ENCODE results near the gene KLF3.

The KLF3 gene

DNA sequence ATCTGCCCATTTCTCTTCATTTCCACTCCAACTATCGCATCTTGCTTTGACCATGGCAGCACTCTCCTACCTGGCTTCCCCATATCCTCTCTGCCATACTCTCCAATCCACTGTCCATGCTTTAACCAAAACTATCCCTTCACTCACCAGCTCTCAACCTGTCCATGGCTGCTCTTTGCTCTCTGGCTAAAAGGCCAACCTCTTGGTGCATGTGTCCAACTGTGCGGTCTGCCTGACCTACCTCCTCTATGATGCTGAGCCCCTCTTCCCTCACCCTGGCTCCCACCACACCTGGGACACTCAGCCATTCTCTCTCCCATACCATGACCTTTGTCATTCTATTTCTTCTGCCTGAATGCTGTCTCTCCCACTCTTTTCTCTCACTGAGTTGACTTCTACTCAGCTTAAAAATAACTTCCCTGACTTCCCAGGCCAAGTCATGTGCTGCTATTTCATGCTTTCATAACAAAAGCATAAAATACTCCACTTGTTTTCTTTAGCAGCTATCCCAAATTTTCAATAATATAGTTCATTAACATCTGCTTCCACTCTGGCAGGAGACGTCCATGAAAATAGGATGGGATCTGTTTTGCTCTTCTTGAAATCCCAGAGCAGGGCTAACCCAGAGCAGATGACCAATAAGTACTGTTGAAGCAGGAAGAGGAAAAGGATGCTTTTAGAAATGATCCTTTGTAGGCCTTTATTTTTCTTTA lies 29.8 kb upstream of the KLF3 start:
- Mint-ChIP-seq H3K9me3 (no peaks in the 10 kb centered on the region), H3K27ac (no peak overlapping the region), H3K27me3 (no peaks in the 10 kb centered on the region), H3K4me1 (ENCODE audit: low read depth) (peaks cover 3% of the 10 kb centered on the region), H3K4me3 (no peak overlapping the region), H3K36me3 (ENCODE audit: low read depth) (no peaks in the 10 kb centered on the region)
- DNase-seq, result no peak

DNA sequence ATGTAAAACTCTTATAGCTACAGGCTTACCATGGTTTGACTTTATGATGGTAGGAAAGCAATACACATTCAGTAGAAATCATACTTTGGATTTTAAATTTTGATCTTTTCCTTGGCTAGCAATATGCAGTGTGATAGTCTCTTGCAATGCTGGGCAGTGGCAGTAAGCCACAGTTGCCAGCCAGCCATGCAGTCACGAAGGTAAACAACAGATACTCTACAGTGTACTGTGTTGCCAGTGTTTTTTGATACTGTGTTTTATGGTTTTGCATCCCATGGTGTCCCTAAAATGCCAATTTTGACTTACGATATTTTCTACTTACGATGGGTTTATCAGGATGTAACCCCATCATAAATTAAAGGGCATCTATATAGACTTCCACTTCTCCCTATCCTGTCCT lies 24.8 kb upstream of the KLF3 start:
- peaks cover 4% of the 10 kb centered on the region for H3K9me3 Mint-ChIP-seq

DNA sequence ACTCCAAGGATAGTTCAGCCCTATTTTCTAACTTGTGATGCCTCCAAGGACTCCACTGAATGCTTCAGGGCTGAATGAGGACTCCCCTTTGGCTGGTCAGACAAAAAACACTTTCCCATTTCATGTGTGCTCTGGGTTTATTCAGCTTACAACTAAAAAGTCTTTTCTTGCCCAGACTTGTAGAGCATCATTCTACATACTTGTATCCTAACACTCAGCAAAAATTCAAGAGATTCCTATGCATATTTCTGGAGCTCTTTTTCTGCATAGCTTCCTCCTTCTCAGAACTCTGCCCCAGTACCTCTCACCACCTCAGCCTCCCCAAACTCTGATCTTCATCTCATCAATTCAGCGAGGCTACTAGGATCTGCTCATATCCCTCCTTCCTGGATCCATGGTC lies 22.2 kb upstream of the KLF3 start:
- no peak overlapping the region for H3K27ac Mint-ChIP-seq
- H3K27me3 Mint-ChIP-seq, result no peaks in the 10 kb centered on the region
- H3K4me3 Mint-ChIP-seq, result no peak overlapping the region

More for the DNA sequence above, 24.8 kb upstream of the KLF3 start:
- Mint-ChIP-seq H3K4me3 (no peak overlapping the region), H3K36me3 (ENCODE audit: low read depth) (no peaks in the 10 kb centered on the region), H3K4me1 (ENCODE audit: low read depth) (peaks cover 3% of the 10 kb centered on the region), H3K27ac (no peak overlapping the region), H3K27me3 (no peaks in the 10 kb centered on the region)
- no peak for DNase-seq

DNA sequence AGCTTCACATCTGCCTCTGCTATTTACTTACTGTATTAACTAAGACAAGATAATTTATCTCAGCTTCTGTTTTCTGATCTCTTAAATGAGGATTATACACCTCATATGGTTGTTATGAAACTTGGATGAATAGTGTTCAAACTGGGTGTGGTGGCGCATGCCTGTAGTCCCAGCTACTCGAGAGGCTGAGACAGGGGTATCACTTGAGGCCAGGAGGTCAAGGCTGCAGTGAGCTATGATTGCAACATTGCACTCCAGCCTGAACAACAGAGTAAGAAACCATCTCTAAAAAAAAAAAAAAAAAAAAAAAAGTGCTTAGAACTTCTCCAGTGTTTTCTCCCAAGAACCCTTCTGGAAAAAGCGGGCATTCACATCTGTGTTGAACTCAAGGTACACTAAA lies 19.8 kb upstream of the KLF3 start:
- H3K27me3 Mint-ChIP-seq, result no peaks in the 10 kb centered on the region
- no peak overlapping the region for H3K27ac Mint-ChIP-seq
- peaks cover 4% of the 10 kb centered on the region for H3K9me3 Mint-ChIP-seq
- no peaks in the 10 kb centered on the region for H3K36me3 Mint-ChIP-seq (ENCODE audit: low read depth)
- DNase-seq, result no peak
- H3K4me3 Mint-ChIP-seq, result no peak overlapping the region
- peaks cover 9% of the 10 kb centered on the region for H3K4me1 Mint-ChIP-seq (ENCODE audit: low read depth)

More for the DNA sequence above, 22.2 kb upstream of the KLF3 start:
- Mint-ChIP-seq H3K9me3 (peaks cover 4% of the 10 kb centered on the region), H3K4me1 (ENCODE audit: low read depth) (peaks cover 3% of the 10 kb centered on the region), H3K36me3 (ENCODE audit: low read depth) (no peaks in the 10 kb centered on the region)
- no peak for DNase-seq

DNA sequence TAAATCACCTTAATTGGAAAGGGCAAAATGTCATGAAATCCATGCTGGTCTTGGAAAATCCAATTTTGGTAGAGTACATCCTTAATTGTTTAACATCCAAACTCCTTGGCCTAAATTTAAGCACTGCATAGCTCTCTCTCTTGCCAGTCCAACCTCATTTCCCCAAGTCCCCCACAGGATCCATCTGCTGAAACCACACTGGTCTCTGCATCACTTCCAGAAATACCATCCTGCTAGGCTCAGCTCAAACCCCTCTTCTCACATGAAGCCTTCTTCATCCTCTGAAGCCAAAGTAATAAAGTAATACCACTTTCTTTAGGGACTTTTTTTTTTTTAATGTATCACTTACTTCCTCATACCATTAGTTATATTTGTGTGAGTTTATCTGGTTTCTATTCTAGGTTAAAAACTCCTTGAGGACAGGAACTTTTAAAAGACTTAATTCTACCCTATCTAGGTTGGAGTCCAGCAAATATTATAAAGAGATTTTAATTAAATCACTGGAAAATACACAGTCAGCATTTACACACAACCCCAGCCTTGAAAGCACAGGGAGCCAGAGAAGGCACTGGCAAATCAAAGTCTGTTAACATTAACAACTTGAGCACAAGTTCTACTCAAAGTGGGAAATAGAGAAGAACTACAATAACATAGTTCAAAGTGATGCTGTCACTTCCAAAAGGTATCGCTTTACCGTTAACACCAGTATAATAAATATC lies 16.7 kb upstream of the KLF3 start:
- no peak for DNase-seq
- H3K36me3 Mint-ChIP-seq (ENCODE audit: low read depth), result no peaks in the 10 kb centered on the region
- H3K9me3 Mint-ChIP-seq, result no peaks in the 10 kb centered on the region
- peaks cover 9% of the 10 kb centered on the region for H3K4me1 Mint-ChIP-seq (ENCODE audit: low read depth)
- H3K4me3 Mint-ChIP-seq, result no peak overlapping the region
- H3K27me3 Mint-ChIP-seq, result no peaks in the 10 kb centered on the region
- H3K27ac Mint-ChIP-seq, result no peak overlapping the region

DNA sequence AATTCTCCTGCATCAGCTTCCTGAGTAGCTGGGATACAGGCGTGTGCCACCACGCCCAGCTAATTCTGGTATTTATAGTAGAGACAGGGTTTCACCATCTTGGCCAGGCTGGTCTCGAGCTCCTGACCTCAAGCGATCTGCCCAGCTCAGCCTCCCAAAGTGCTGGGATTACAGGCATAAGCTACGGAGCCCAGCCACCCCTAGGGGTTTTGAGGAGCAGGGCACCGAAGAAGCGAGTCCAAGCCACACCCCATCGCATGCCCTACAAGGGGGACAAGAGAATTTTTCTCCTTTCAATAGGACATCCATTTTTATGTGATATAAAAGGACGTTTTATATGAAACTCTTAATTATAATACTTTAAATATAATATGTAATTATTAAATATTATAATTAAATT lies 13.9 kb upstream of the KLF3 start:
- H3K4me3 Mint-ChIP-seq, result no peak overlapping the region
- H3K9me3 Mint-ChIP-seq, result no peaks in the 10 kb centered on the region
- no peaks in the 10 kb centered on the region for H3K36me3 Mint-ChIP-seq (ENCODE audit: low read depth)
- no peak overlapping the region for H3K27ac Mint-ChIP-seq
- no peaks in the 10 kb centered on the region for H3K27me3 Mint-ChIP-seq
- H3K4me1 Mint-ChIP-seq (ENCODE audit: low read depth), result peaks cover 30% of the 10 kb centered on the region
- DNase-seq, result no peak

DNA sequence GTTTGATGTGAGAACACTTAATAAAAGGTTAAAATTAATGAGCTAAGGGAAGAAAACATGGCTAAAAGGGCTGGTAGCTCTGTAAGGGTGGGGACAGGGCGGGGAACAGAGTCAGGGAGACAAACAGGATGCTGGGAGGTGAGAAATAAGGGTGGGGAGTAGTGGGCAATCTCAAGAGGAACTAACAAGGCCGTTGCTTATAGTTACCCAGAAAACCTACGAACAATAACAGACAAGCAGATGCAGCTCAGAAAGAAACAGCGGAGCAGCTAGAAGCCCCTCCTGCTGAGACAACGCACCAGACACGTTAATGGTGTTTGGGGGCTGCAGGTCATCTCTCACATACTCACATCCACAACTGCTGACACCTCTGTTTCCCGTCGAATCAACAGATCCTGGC lies 9.7 kb upstream of the KLF3 start:
- H3K36me3 Mint-ChIP-seq (ENCODE audit: low read depth), result no peaks in the 10 kb centered on the region
- no peaks in the 10 kb centered on the region for H3K27me3 Mint-ChIP-seq
- peak overlapping the region; percentile 62 for H3K27ac Mint-ChIP-seq
- peak overlapping the region; percentile 41 for H3K4me3 Mint-ChIP-seq
- H3K9me3 Mint-ChIP-seq, result no peaks in the 10 kb centered on the region
- no peak for DNase-seq
- peaks cover 48% of the 10 kb centered on the region for H3K4me1 Mint-ChIP-seq (ENCODE audit: low read depth)

DNA sequence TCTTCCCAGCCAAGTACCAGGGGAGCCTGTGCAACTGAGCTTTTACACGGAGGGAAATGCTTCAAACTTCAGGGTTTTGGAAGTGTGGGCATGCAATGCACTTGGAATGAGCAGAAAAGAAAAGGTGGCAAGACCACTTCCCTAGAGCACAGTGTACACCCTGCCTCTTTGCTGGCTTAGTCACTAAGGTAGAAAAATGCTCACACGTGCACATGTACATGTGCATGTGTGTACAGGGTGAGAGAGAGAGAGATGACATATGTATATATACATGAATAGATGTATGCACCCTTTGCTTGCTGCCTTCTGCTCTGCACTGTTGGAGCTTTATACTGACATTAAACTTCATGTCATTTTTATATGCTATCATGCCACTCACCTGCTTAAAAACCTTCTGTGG lies 7.9 kb upstream of the KLF3 start:
- Mint-ChIP-seq H3K27me3 (no peaks in the 10 kb centered on the region), H3K27ac (no peak overlapping the region), H3K4me1 (ENCODE audit: low read depth) (peaks cover 60% of the 10 kb centered on the region), H3K9me3 (peaks cover 4% of the 10 kb centered on the region), H3K4me3 (no peak overlapping the region), H3K36me3 (ENCODE audit: low read depth) (no peaks in the 10 kb centered on the region)
- no peak for DNase-seq

DNA sequence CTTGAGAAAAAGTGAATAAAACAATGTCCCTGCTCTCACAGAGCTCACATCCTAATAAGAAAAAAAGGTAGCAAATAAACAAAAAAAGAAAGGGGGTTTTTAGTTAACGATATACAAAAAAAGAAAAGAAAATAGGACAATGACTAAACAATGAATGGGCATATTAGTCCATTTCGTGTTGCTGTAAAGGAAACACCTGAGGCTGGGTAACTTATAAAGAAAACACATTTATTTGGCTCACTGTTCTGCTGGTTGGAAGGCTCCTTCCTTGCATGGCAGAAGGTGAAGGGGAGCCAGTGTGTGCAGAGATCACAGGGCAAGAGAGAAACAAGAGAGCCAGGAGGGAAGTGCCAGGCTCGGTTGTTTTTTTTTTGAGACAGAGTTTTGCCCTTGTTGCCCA lies 4.7 kb upstream of the KLF3 start:
- H3K4me3 Mint-ChIP-seq, result peak overlapping the region; percentile 8
- peak overlapping the region; percentile 68 for H3K27ac Mint-ChIP-seq
- DNase-seq, result no peak
- H3K9me3 Mint-ChIP-seq, result peaks cover 4% of the 10 kb centered on the region
- H3K27me3 Mint-ChIP-seq, result no peaks in the 10 kb centered on the region
- H3K4me1 Mint-ChIP-seq (ENCODE audit: low read depth), result peaks cover 58% of the 10 kb centered on the region
- no peaks in the 10 kb centered on the region for H3K36me3 Mint-ChIP-seq (ENCODE audit: low read depth)

DNA sequence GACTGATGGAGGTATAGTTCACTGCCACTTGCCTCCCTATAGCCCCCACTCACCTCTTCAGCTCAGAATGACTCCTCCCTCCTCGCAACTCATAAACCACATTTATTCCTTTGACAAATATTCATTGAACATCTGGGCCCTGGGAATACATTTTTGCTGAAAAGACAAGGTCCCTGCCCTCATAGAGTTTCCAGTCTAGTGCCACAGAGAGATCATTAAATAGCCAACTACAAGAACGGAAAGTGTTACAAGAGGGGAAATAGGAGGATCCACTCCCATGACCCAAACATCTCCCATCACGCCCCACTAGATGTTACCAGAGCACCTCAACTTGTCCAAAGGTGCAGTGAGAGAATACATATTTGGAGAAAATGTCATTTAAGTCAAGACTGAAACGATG lies 3.2 kb upstream of the KLF3 start:
- H3K4me1 Mint-ChIP-seq (ENCODE audit: low read depth), result peaks cover 55% of the 10 kb centered on the region
- DNase-seq, result no peak
- H3K27me3 Mint-ChIP-seq, result no peaks in the 10 kb centered on the region
- H3K36me3 Mint-ChIP-seq (ENCODE audit: low read depth), result peaks cover 3% of the 10 kb centered on the region
- H3K4me3 Mint-ChIP-seq, result no peak overlapping the region
- H3K27ac Mint-ChIP-seq, result no peak overlapping the region
- peaks cover 4% of the 10 kb centered on the region for H3K9me3 Mint-ChIP-seq

DNA sequence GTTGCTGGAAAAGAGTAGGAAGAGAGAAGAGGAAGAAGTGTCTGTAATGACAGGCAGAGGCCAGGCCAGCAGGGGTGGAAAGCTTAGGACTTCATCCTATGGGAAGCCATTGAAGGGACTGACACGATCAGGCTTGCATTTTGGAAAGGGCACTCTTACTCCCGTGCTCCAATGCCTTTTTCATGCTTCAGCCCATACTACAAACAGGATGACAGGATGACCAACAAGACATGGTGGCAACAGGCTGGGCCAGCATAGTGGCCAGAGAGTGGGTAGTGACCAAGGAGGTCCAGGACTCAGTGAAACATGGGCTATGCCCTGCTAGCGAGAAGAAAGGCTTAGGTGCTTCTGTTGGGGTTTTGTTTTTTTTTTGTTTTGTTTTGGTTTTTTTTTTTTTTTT lies 2.6 kb upstream of the KLF3 start:
- Mint-ChIP-seq H3K27ac (no peak overlapping the region), H3K9me3 (peaks cover 4% of the 10 kb centered on the region), H3K27me3 (no peaks in the 10 kb centered on the region), H3K4me1 (ENCODE audit: low read depth) (peaks cover 55% of the 10 kb centered on the region), H3K4me3 (no peak overlapping the region), H3K36me3 (ENCODE audit: low read depth) (peaks cover 3% of the 10 kb centered on the region)
- no peak for DNase-seq

DNA sequence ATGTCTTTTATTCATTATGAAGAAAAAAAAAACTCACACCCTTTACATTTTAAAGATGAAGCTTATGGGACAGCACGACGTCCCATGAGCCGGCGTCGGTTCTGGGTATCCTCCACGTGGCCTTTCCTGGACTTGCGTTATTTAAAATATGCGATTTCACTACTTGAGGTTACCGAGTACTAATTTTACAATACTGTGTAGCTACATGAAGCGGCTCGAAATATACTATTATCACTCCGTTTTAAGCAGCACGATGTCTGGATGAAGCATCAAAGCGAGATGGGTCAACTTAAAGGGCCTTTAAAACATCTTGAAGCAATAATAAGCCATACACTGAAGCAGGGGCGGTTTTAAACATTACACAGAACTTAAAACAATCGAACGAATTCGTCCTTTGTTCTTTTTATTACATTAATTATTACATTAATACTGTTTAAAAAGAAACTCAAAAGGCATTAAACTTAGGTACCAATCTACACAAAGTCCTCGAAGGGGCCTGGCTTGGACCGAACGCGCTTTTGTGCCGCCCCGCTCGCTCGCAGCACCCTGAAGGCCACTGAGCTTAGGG lies 1.4 kb upstream of the KLF3 start:
- Mint-ChIP-seq H3K27ac (peak overlapping the region; percentile 86), H3K9me3 (peaks cover 4% of the 10 kb centered on the region), H3K4me3 (peak overlapping the region; percentile 78), H3K27me3 (no peaks in the 10 kb centered on the region), H3K36me3 (ENCODE audit: low read depth) (peaks cover 3% of the 10 kb centered on the region), H3K4me1 (ENCODE audit: low read depth) (peaks cover 65% of the 10 kb centered on the region)
- DNase-seq, result no peak

DNA sequence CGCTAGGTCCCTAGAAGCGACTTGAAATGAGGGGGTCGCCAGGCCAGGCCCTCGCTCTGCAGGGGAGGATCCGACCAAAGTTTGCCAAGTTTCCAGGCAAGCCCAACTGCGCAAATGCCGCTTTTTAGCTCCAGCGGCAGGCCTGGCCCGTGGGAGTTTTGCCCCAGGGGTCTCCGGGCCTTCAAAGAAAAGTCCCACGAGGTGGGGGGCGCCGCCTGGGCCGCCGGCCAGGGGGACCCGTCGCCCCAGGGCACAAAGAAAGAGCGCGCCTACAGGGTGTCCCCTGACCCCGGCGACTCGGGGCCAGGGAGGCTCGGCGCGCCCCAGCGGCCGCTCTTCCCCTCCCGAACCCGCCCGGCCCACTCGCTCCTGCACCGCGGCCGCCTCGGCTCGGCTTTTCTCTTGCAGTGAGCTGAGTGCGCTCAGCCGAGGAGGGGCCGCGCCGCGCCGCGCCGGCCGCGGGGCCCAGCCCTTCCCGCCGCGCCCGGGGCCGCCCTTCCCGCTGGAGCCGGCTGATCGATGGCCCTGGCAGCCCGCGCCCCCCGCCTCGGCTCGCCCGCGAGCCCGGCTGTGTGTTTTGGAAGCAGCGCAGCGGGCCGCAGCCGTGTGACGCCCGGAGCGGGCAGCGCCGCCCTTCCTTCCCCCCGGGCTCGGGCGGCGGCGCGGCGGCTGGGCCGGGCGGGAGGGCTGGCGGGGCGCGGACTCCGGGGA lies 754 bp upstream of the KLF3 start:
- Mint-ChIP-seq H3K36me3 (ENCODE audit: low read depth) (peaks cover 3% of the 10 kb centered on the region), H3K27me3 (no peaks in the 10 kb centered on the region), H3K4me1 (ENCODE audit: low read depth) (peaks cover 68% of the 10 kb centered on the region), H3K27ac (peak overlapping the region; percentile 86), H3K4me3 (peak overlapping the region; percentile 78), H3K9me3 (peaks cover 4% of the 10 kb centered on the region)
- DNase-seq, result peak; percentile 77

DNA sequence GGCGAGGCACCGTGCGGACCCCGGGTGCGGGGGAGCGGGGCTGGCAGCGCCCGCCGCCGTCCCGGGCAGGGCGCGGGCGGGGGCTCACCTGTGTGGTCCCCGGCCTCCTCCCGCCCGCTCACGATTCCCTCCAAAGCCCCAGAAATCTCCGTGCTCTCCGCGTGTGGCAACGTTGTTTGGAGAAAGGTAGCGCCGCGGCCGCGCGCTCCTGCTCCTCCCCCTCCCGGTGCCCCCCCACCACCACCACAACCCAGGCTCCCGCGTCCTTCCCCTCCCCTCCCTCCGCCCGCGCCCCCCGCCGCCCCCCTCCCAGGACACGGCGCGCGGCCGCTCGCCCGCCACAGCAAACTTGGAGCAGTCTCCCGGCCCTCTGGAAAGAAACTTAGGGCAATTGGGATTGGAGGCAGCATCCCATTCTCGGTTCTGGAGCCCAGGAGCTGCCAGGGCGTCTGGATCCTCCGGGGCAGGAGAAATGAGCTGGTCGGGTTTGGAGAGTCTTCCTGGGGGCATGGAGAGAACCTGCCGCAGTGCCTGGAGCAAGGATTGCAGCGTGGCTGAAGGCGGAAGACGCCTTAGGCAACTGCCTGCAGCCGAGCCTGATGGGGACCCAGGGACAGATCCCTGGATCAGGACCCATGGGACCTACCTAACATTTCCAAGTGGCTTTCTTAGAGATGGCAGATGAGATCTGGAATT lies 855 bp downstream of the KLF3 start:
- H3K27me3 Mint-ChIP-seq, result no peaks in the 10 kb centered on the region
- peaks cover 3% of the 10 kb centered on the region for H3K36me3 Mint-ChIP-seq (ENCODE audit: low read depth)
- H3K4me3 Mint-ChIP-seq, result peak overlapping the region; percentile 86
- peaks cover 68% of the 10 kb centered on the region for H3K4me1 Mint-ChIP-seq (ENCODE audit: low read depth)
- H3K27ac Mint-ChIP-seq, result peak overlapping the region; percentile 91
- peaks cover 4% of the 10 kb centered on the region for H3K9me3 Mint-ChIP-seq
- DNase-seq, result peak; percentile 64

Data from activated T-cell treated with anti-CD3 and anti-CD28 coated beads, Interleukin-2, amount 50 U/mL, for 24 hours (primary cell).